Activated CD8-positive, alpha-beta memory T cell treated with anti-CD3 and anti-CD28 coated beads, Interleukin-2, amount 50 U/mL, for 4 hours (primary cell): ENCODE measurements around the gene RASA3.
"Not testable (repeated sequence)": the region's sequence is repeated elsewhere in the genome, so short reads cannot be mapped to it uniquely, and the experiment has no call there.

Source experiments
- DNase-seq: peaks from one replicate; pipeline ENCODE4 v3.0.0-alpha.2; 2020

Gene RASA3

GRCh38 chr13:114098689-114099056 is 33.8 kb downstream of the RASA3 start:
- DNase-seq, result not testable (repeated sequence)

- DNase-seq, result no peak
These were observed 34.3 kb downstream of the RASA3 start for GRCh38 chr13:114097893-114098688.

GRCh38 chr13:114097212-114097892 is 35.1 kb downstream of the RASA3 start:
- no peak for DNase-seq

GRCh38 chr13:114096811-114097211 is 35.6 kb downstream of the RASA3 start:
- DNase-seq, result no peak

- no peak for DNase-seq
These were observed 36.4 kb downstream of the RASA3 start for GRCh38 chr13:114096031-114096485.

- DNase-seq, result no peak
These were observed 36.9 kb downstream of the RASA3 start for GRCh38 chr13:114095486-114095885.

GRCh38 chr13:114093118-114093517 is 39.3 kb downstream of the RASA3 start:
- DNase-seq, result no peak

- DNase-seq, result no peak
These were observed 40.0 kb downstream of the RASA3 start for GRCh38 chr13:114092468-114092867.

- no peak for DNase-seq
These were observed 41.9 kb downstream of the RASA3 start for GRCh38 chr13:114090476-114090875.

- DNase-seq, result no peak
These were observed 42.5 kb downstream of the RASA3 start for GRCh38 chr13:114089751-114090400.

GRCh38 chr13:114089341-114089740 is 43.1 kb downstream of the RASA3 start:
- DNase-seq, result no peak

GRCh38 chr13:114088863-114089262 is 43.6 kb downstream of the RASA3 start:
- no peak for DNase-seq

GRCh38 chr13:114088234-114088633 is 44.2 kb downstream of the RASA3 start:
- no peak for DNase-seq

- DNase-seq, result no peak
These were observed 45.0 kb downstream of the RASA3 start for GRCh38 chr13:114087430-114087829.

GRCh38 chr13:114082849-114083645 is 49.4 kb downstream of the RASA3 start:
- no peak for DNase-seq

- DNase-seq, result no peak
These were observed 50.4 kb downstream of the RASA3 start for GRCh38 chr13:114081761-114082681.

- no peak for DNase-seq
These were observed 51.5 kb downstream of the RASA3 start for GRCh38 chr13:114080739-114081561.

GRCh38 chr13:114079601-114080536 is 52.6 kb downstream of the RASA3 start:
- no peak for DNase-seq
